Natural killer cell (primary cell): ENCODE data around the gene OR2M7. TPM values are rescaled to one million over a fixed set of nuclear protein-coding genes. Genes with fewer than 3 reads are reported as not detected.
A peak's percentile ranks its signal among the peaks of the same experiment; 100 is the strongest.

Experiments used
- ATAC-seq, 3 donors: fragments of 150-1000 bp in 2 of 3; fragments of 200-7000 bp in 1 of 3; cut with Tn5 transposase; 1 replicate in 1 of 3; 2 replicates in 2 of 3; pipeline ENCODE4 v1.10.0; 2021; ENCODE audit warnings: mild to moderate bottlenecking in 2 of 3, moderate library complexity in 2 of 3
- DNase-seq, 2 donors: peaks; one replicate each; pipeline versions ENCODE4 v3.0.0 to v3.0.0-alpha.2; 2013 to 2021; ENCODE audit warnings: mixed read lengths in 1 of 2
- H3K27ac ChIP-seq: one replicate; pipeline ENCODE4 v1.5.1; 2013; ENCODE audit warnings: mild to moderate bottlenecking, low read length
- H3K27me3 ChIP-seq: one replicate; pipeline ENCODE4 v1.6.1; 2013; ENCODE audit warnings: low read length; ENCODE audit not compliant: control insufficient read depth, insufficient read depth
- H3K36me3 ChIP-seq: one replicate; pipeline ENCODE4 v1.6.1; 2013; ENCODE audit warnings: low read length; ENCODE audit not compliant: control insufficient read depth, insufficient read depth
- H3K4me1 ChIP-seq: one replicate; pipeline ENCODE4 v1.6.1; 2013; ENCODE audit warnings: low read length; ENCODE audit not compliant: control insufficient read depth, insufficient read depth
- H3K4me3 ChIP-seq: one replicate; pipeline ENCODE4 v1.5.1; 2013; ENCODE audit warnings: low read length
- H3K9me3 ChIP-seq: one replicate; pipeline ENCODE4 v1.6.1; 2013; ENCODE audit warnings: low read length; ENCODE audit not compliant: control insufficient read depth, insufficient read depth
- H3K27ac Mint-ChIP-seq, 2 donors: one replicate each; pipeline ENCODE4 v1.8.0; 2022; ENCODE audit warnings: mild to moderate bottlenecking in 2 of 2, mixed read lengths in 2 of 2, moderate library complexity in 1 of 2
- H3K27me3 Mint-ChIP-seq, 2 donors: one replicate each; pipeline ENCODE4 v1.8.0; 2022; ENCODE audit warnings: low read depth in 2 of 2, mixed read lengths in 2 of 2
- H3K36me3 Mint-ChIP-seq: one replicate; pipeline ENCODE4 v1.8.0; 2022; ENCODE audit warnings: mixed read lengths
- H3K4me1 Mint-ChIP-seq, 2 donors: one replicate each; pipeline ENCODE4 v1.8.0; 2022; ENCODE audit warnings: mixed read lengths in 2 of 2
- H3K4me3 Mint-ChIP-seq: one replicate; pipeline ENCODE4 v1.8.0; 2022; ENCODE audit warnings: mild to moderate bottlenecking, moderate library complexity, mixed read lengths
- H3K9me3 Mint-ChIP-seq, 2 donors: one replicate each; pipeline ENCODE4 v1.8.0; 2022; ENCODE audit warnings: mixed read lengths in 2 of 2
- CTCF ChIP-seq: fragments of 200-600 bp; IDR thresholded peaks from one replicate; pipeline ENCODE4 v1.8.0; 2022; ENCODE audit warnings: antibody characterized with exemption
- WGBS: methylation state at CpG from one replicate; pipeline ENCODE4 v1.1.7; 2013; ENCODE audit warnings: missing lambda C conversion rate; ENCODE audit not compliant: insufficient coverage; 5-methylcytosine and 5-hydroxymethylcytosine counted together
- intact Hi-C: fragments of 100-400 bp; cut with micrococcal nuclease; formaldehyde crosslinking; loops from one replicate; pipeline ENCODE4 v1.14.2; 2022
- total RNA-seq, 4 donors: library from RNA; stranded (reverse); fragments of 120-200 nt in 1 of 4; gene quantifications; one replicate each; pipeline versions ENCODE4 v1.2.3 to v1.2.4, GENCODE V29; 2013 to 2022

Gene OR2M7
- total RNA-seq: not detected
- total RNA-seq (2013): not detected

- H3K9me3 Mint-ChIP-seq: peaks cover 3 to 21% of the 10 kb centered on the region in 2 donors
- H3K36me3 Mint-ChIP-seq: no peaks in the 10 kb centered on the region
- DNase-seq (no peak), ATAC-seq (no peak)
- no peaks in the 10 kb centered on the region for H3K9me3 ChIP-seq
- H3K27me3 Mint-ChIP-seq: no peaks in the 10 kb centered on the region
- H3K27ac Mint-ChIP-seq: no peak within 1 kb of the TSS
- no peaks in the 10 kb centered on the region for H3K4me1 ChIP-seq
- no CpG with 5 or more reads among the region's 1 CpG for WGBS
- H3K4me1 Mint-ChIP-seq: no peaks in the 10 kb centered on the region
- H3K27ac ChIP-seq: no peak within 1 kb of the TSS
- no peaks in the 10 kb centered on the region for H3K27me3 ChIP-seq
- no peak for TF ChIP-seq CTCF
- H3K36me3 ChIP-seq: no peaks in the 10 kb centered on the region
- intact Hi-C loops: no loop called here
- no peak within 1 kb of the TSS for H3K4me3 ChIP-seq
- no peak within 1 kb of the TSS for H3K4me3 Mint-ChIP-seq
Observed at GRCh38 chr1:248324468-248324867, at the start of gene OR2M7. OR2M7 (minus strand) TSS chr1:248324568; CDS start chr1:248324568, 0 bp downstream.

GRCh38 chr1:248373761-248374160 is 49.4 kb upstream of the OR2M7 start:
- no peak overlapping the region for H3K4me3 ChIP-seq
- H3K36me3 Mint-ChIP-seq: no peaks in the 10 kb centered on the region
- no peaks in the 10 kb centered on the region for H3K27me3 ChIP-seq
- H3K36me3 ChIP-seq: no peaks in the 10 kb centered on the region
- H3K9me3 Mint-ChIP-seq: no peaks in the 10 kb centered on the region
- WGBS: 92% methylated on average over 4 of the region's 4 CpGs
- H3K27ac ChIP-seq: no peak overlapping the region
- H3K4me3 Mint-ChIP-seq: no peak overlapping the region
- DNase-seq (no peak), ATAC-seq (no peak)
- no peaks in the 10 kb centered on the region for H3K27me3 Mint-ChIP-seq
- H3K27ac Mint-ChIP-seq: no peak overlapping the region
- intact Hi-C loops: no loop called here
- peaks cover 8 to 11% of the 10 kb centered on the region in 2 donors for H3K4me1 Mint-ChIP-seq
- H3K4me1 ChIP-seq: no peaks in the 10 kb centered on the region
- H3K9me3 ChIP-seq: no peaks in the 10 kb centered on the region
- TF ChIP-seq CTCF: no peak

GRCh38 chr1:248372394-248372793 is 48.0 kb upstream of the OR2M7 start:
- H3K27me3 ChIP-seq: no peaks in the 10 kb centered on the region
- no peaks in the 10 kb centered on the region for H3K27me3 Mint-ChIP-seq
- peaks cover 8 to 11% of the 10 kb centered on the region in 2 donors for H3K4me1 Mint-ChIP-seq
- H3K4me3 ChIP-seq: no peak overlapping the region
- no peaks in the 10 kb centered on the region for H3K36me3 Mint-ChIP-seq
- H3K4me3 Mint-ChIP-seq: no peak overlapping the region
- peak in 2 of 3 donors; percentile 29 to 57 for ATAC-seq
- 70% methylated on average over 5 of the region's 5 CpGs for WGBS
- H3K27ac ChIP-seq: no peak overlapping the region
- no peak for TF ChIP-seq CTCF
- H3K9me3 Mint-ChIP-seq: no peaks in the 10 kb centered on the region
- no peaks in the 10 kb centered on the region for H3K4me1 ChIP-seq
- DNase-seq: peak in 1 of 2 donors; percentile 6
- intact Hi-C loops: no loop called here
- no peak overlapping the region for H3K27ac Mint-ChIP-seq
- no peaks in the 10 kb centered on the region for H3K36me3 ChIP-seq
- no peaks in the 10 kb centered on the region for H3K9me3 ChIP-seq

GRCh38 chr1:248366609-248367008 is 42.2 kb upstream of the OR2M7 start:
- ATAC-seq (no peak), DNase-seq (no peak)
- Histone ChIP-seq H3K9me3 (no peaks in the 10 kb centered on the region), H3K4me1 (no peaks in the 10 kb centered on the region), H3K4me3 (no peak overlapping the region), H3K36me3 (no peaks in the 10 kb centered on the region), H3K27ac (no peak overlapping the region), H3K27me3 (no peaks in the 10 kb centered on the region)
- Mint-ChIP-seq H3K4me1 (no peaks in the 10 kb centered on the region), H3K27me3 (no peaks in the 10 kb centered on the region), H3K4me3 (no peak overlapping the region), H3K27ac (no peak overlapping the region), H3K36me3 (no peaks in the 10 kb centered on the region), H3K9me3 (peaks cover 0 to 4% of the 10 kb centered on the region in 2 donors)
- intact Hi-C loops: no loop called here
- TF ChIP-seq CTCF: no peak
